Measurements from ENCODE around the gene ZNF366.

GRCh38 chr5:72438141-72438540, 69.1 kb downstream of the ZNF366 start:
- TF ChIP-seq CTCF (IDR thresholded peaks at IDR 0.05; ENCODE audit: insufficient read depth, low read length), result no peak
- no peak for TF ChIP-seq POLR2AphosphoS5 (IDR thresholded peaks at IDR 0.05; ENCODE audit: low read depth)
- TF ChIP-seq REST (IDR thresholded peaks at IDR 0.05; ENCODE audit: insufficient replicate concordance, low read depth), result no peak
